H1 (cell line): ENCODE data around the gene ZNF592. TPM values are rescaled to one million over a fixed set of nuclear protein-coding genes. Genes with fewer than 3 reads are reported as not detected.

Experiments used
- CTCF ChIA-PET: fragments of 300-600 bp; sonication (Branson Sonifier 250); formaldehyde crosslinking; loops from one replicate; lab custom pipeline; 2021; ENCODE audit not compliant: partially characterized antibody; lab: Charles Lee
- POLR2A ChIA-PET: fragments of 300-600 bp; sonication (Branson Sonifier 250); formaldehyde crosslinking; loops from one replicate; lab custom pipeline; 2021; ENCODE audit warnings: inconsistent platforms; ENCODE audit not compliant: partially characterized antibody; lab: Charles Lee
- DNase-seq, 2 experiments: peaks; one replicate each; pipeline versions ENCODE4 v3.0.0 to v3.0.0-alpha.2; 2010 to 2022; ENCODE audit warnings: low spot score in 2 of 2, low read depth in 1 of 2, mixed read lengths in 1 of 2
- FAIRE-seq: peaks from 2 replicates; lab custom pipeline; 2011; peaks lifted over from hg19 to GRCh38; lab: Jason Lieb, UNC
- H2AFZ ChIP-seq: 2 replicates; pipeline ENCODE4 v1.8.1; 2012; ENCODE audit warnings: low read length, inconsistent platforms
- H2AK5ac ChIP-seq: 2 replicates; pipeline ENCODE4 v1.6.1; 2013; ENCODE audit warnings: low read depth, low read length
- H2BK120ac ChIP-seq: replicated peaks from 2 replicates; pipeline ENCODE3; 2013; ENCODE audit warnings: low read depth, low read length, inconsistent platforms
- H2BK12ac ChIP-seq: 2 replicates; pipeline ENCODE4 v1.6.1; 2013; ENCODE audit warnings: low read depth, low read length
- H2BK15ac ChIP-seq: 2 replicates; pipeline ENCODE4 v1.6.1; 2013; ENCODE audit warnings: low read length
- H2BK20ac ChIP-seq: 2 replicates; pipeline ENCODE4 v1.6.1; 2013; ENCODE audit warnings: low read length
- H2BK5ac ChIP-seq: 2 replicates; pipeline ENCODE4 v1.6.1; 2013; ENCODE audit warnings: low read depth, low read length
- H3K14ac ChIP-seq: 2 replicates; pipeline ENCODE4 v1.6.1; 2013; ENCODE audit warnings: inconsistent platforms; ENCODE audit not compliant: insufficient read length
- H3K18ac ChIP-seq: 2 replicates; pipeline ENCODE4 v1.6.1; 2013; ENCODE audit warnings: low read length; ENCODE audit errors: extremely low read depth
- H3K23ac ChIP-seq: 2 replicates; pipeline ENCODE4 v1.6.1; 2013; ENCODE audit warnings: inconsistent platforms; ENCODE audit not compliant: insufficient read length
- H3K23me2 ChIP-seq: 2 replicates; pipeline ENCODE4 v1.6.1; 2013; ENCODE audit warnings: low read depth, low read length
- H3K27ac ChIP-seq: 2 replicates; pipeline ENCODE4 v1.6.1; 2011; ENCODE audit warnings: low read depth, low read length, inconsistent platforms
- H3K27me3 ChIP-seq, 4 experiments: replicated peaks in 1 of 4; 1 replicate in 1 of 4; 2 replicates in 3 of 4; pipeline versions ENCODE4 v1.6.1 to v1.8.1; 2011 to 2013; ENCODE audit warnings: low read length in 3 of 4, mild to moderate bottlenecking in 3 of 4, inconsistent platforms in 2 of 4, mixed read lengths in 2 of 4, moderate library complexity in 1 of 4; ENCODE audit not compliant: control insufficient read depth in 3 of 4, insufficient read depth in 3 of 4; ENCODE audit errors: extremely low read depth in 1 of 4
- H3K36me3 ChIP-seq, 4 experiments: 2 replicates each; pipeline versions ENCODE4 v1.6.1 to v1.8.1; 2011 to 2013; ENCODE audit warnings: mild to moderate bottlenecking in 4 of 4, low read length in 3 of 4, moderate library complexity in 2 of 4, control low read depth in 1 of 4, inconsistent platforms in 1 of 4; ENCODE audit not compliant: insufficient read depth in 4 of 4, control insufficient read depth in 2 of 4
- H3K4ac ChIP-seq: replicated peaks from 2 replicates; pipeline ENCODE3; 2013; ENCODE audit warnings: low read length, low read depth, mixed read lengths, inconsistent platforms; ENCODE audit not compliant: insufficient read length
- H3K4me1 ChIP-seq, 4 experiments: replicated peaks in 1 of 4; 1 replicate in 1 of 4; 2 replicates in 3 of 4; pipeline versions ENCODE4 v1.6.1 to v1.8.1; 2011 to 2013; ENCODE audit warnings: low read length in 3 of 4, inconsistent platforms in 2 of 4, mixed read lengths in 1 of 4; ENCODE audit not compliant: insufficient read depth in 4 of 4, control insufficient read depth in 3 of 4
- H3K4me2 ChIP-seq, 2 experiments: 2 replicates each; pipeline versions ENCODE4 v1.6.1 to v1.8.1; 2011 to 2013; ENCODE audit warnings: low read depth in 2 of 2, low read length in 2 of 2, control low read depth in 1 of 2, inconsistent platforms in 1 of 2, mild to moderate bottlenecking in 1 of 2; ENCODE audit not compliant: insufficient read depth in 1 of 2
- H3K4me3 ChIP-seq, 4 experiments: fragments of 200-600, 300-600 bp in 1 of 4; sonication (generic), shearing (Covaris generic), sonication (Bioruptor Twin) in 1 of 4; 2 replicates each; pipeline versions ENCODE4 v1.5.1 to v1.8.1; 2011 to 2016; ENCODE audit warnings: low read length in 4 of 4, low read depth in 3 of 4, control low read depth in 2 of 4, inconsistent platforms in 2 of 4, mild to moderate bottlenecking in 2 of 4, mixed read lengths in 1 of 4, moderate library complexity in 1 of 4; ENCODE audit not compliant: insufficient read depth in 2 of 4; ENCODE audit errors: extremely low read depth in 1 of 4
- H3K56ac ChIP-seq: replicated peaks from 2 replicates; pipeline ENCODE3; 2013; ENCODE audit warnings: low read depth, mild to moderate bottlenecking, mixed read lengths, low read length, inconsistent platforms; ENCODE audit not compliant: insufficient read length
- H3K79me1 ChIP-seq: 2 replicates; pipeline ENCODE4 v1.6.1; 2013; ENCODE audit warnings: low read depth, low read length, control low read depth
- H3K79me2 ChIP-seq, 2 experiments: 2 replicates each; pipeline versions ENCODE4 v1.6.1 to v1.8.1; 2012 to 2013; ENCODE audit warnings: low read length in 2 of 2, mild to moderate bottlenecking in 2 of 2, inconsistent platforms in 1 of 2; ENCODE audit not compliant: insufficient read depth in 2 of 2, control insufficient read depth in 1 of 2
- H3K9ac ChIP-seq, 4 experiments: replicated peaks in 1 of 4; 1 replicate in 1 of 4; 2 replicates in 3 of 4; pipeline versions ENCODE4 v1.6.1 to v1.8.1; 2011 to 2013; ENCODE audit warnings: low read depth in 3 of 4, low read length in 3 of 4, control low read depth in 2 of 4, mild to moderate bottlenecking in 2 of 4, moderate library complexity in 2 of 4, inconsistent platforms in 1 of 4; ENCODE audit errors: extremely low read depth in 1 of 4
- H3K9me3 ChIP-seq, 2 experiments: 2 replicates each; pipeline versions ENCODE4 v1.6.1 to v1.8.1; 2012 to 2013; ENCODE audit warnings: mild to moderate bottlenecking in 2 of 2, moderate library complexity in 2 of 2, control low read depth in 1 of 2, inconsistent platforms in 1 of 2, low read depth in 1 of 2, low read length in 1 of 2, mixed read lengths in 1 of 2; ENCODE audit not compliant: insufficient read depth in 2 of 2
- H4K20me1 ChIP-seq, 2 experiments: replicated peaks in 1 of 2; 2 replicates each; pipeline versions ENCODE3 to v1.8.1; 2011 to 2013; ENCODE audit warnings: inconsistent platforms in 2 of 2, low read length in 2 of 2, mild to moderate bottlenecking in 1 of 2; ENCODE audit not compliant: insufficient read depth in 2 of 2, control insufficient read depth in 1 of 2
- H4K5ac ChIP-seq: 2 replicates; pipeline ENCODE4 v1.6.1; 2013; ENCODE audit warnings: low read length, low read depth, mixed read lengths, inconsistent platforms; ENCODE audit not compliant: insufficient read length
- H4K8ac ChIP-seq: 2 replicates; pipeline ENCODE4 v1.8.0; 2013; ENCODE audit warnings: mild to moderate bottlenecking, moderate library complexity, low read length, inconsistent platforms; ENCODE audit not compliant: insufficient read depth; ENCODE audit errors: extremely low read depth
- H4K91ac ChIP-seq: replicated peaks from 2 replicates; pipeline ENCODE3; 2013; ENCODE audit warnings: low read length, mixed read lengths, inconsistent platforms; ENCODE audit not compliant: insufficient read length
- CBX5 ChIP-seq: fragments of 300-800, 300-1000 bp; sonication (generic); IDR thresholded peaks from 2 replicates; pipeline ENCODE4 v1.7.1; 2016; ENCODE audit warnings: antibody characterized with exemption, low read length, low read depth
- HDAC2 ChIP-seq, 2 experiments: fragments of 300-600 bp in 1 of 2; sonication (generic) in 1 of 2; IDR thresholded peaks; 2 replicates each; pipeline ENCODE4 v1.6.1; 2011 to 2012; ENCODE audit warnings: low read depth in 2 of 2, low read length in 2 of 2, mild to moderate bottlenecking in 2 of 2, moderate library complexity in 2 of 2, borderline replicate concordance in 1 of 2, inconsistent platforms in 1 of 2
- NRF1 ChIP-seq: IDR thresholded peaks from 2 replicates; pipeline ENCODE4 v1.6.1; 2011; ENCODE audit warnings: mild to moderate bottlenecking, low read depth, low read length, improper control_type of control experiment
- POLR2A ChIP-seq, 2 experiments: IDR thresholded peaks; 1 replicate in 1 of 2; 2 replicates in 1 of 2; pipeline ENCODE4 v1.6.1; 2011; ENCODE audit warnings: low read depth in 2 of 2, low read length in 2 of 2, mild to moderate bottlenecking in 2 of 2; ENCODE audit errors: control extremely low read depth in 1 of 2
- POLR2AphosphoS5 ChIP-seq: IDR thresholded peaks from 2 replicates; pipeline ENCODE4 v1.6.1; 2011; ENCODE audit warnings: low read depth, low read length
- SP4 ChIP-seq: IDR thresholded peaks from 2 replicates; pipeline ENCODE4 v1.6.1; 2012; ENCODE audit warnings: low read length, inconsistent platforms
- TBP ChIP-seq: IDR thresholded peaks from 2 replicates; pipeline ENCODE4 v1.6.1; 2011; ENCODE audit warnings: low read depth, low read length, improper control_type of control experiment
- TCF12 ChIP-seq: IDR thresholded peaks from 2 replicates; pipeline ENCODE4 v1.6.1; 2011; ENCODE audit warnings: low read depth, mild to moderate bottlenecking, low read length
- WGBS, 2 experiments: shearing (Covaris generic) in 1 of 2; methylation state at CpG; one replicate each; pipeline versions ENCODE4 v1.1.6 to v1.1.7; 2013 to 2015; ENCODE audit warnings: low lambda C conversion rate in 2 of 2, mixed read lengths in 2 of 2, inconsistent platforms in 1 of 2, low coverage in 1 of 2, missing lambda C conversion rate in 1 of 2; ENCODE audit not compliant: insufficient replicate concordance in 2 of 2, insufficient coverage in 1 of 2, insufficient read length in 1 of 2; ENCODE audit errors: extremely low coverage in 1 of 2, missing lambda C conversion rate in 1 of 2; 5-methylcytosine and 5-hydroxymethylcytosine counted together
- polyA plus RNA-seq, 7 experiments: library from polyadenylated mRNA; depleted of rRNA in 3 of 7; stranded (reverse) in 5 of 7; unstranded in 2 of 7; fragments of >200 nt in 5 of 7; fragments of 200-250 nt in 2 of 7; gene quantifications; 1 replicate in 5 of 7; 2 replicates in 1 of 7; 4 replicates in 1 of 7; pipeline versions ENCODE4 v1.2.1 to v1.2.3, GENCODE V29; 2011 to 2013; ENCODE audit warnings: missing spikeins in 2 of 7, mixed read lengths in 2 of 7
- total RNA-seq: library from RNA; stranded (reverse); fragmentation: NEBNext Ultra II Directional; extraction: Animal tissue kit (Norgen Biotek cat#: 25700); gene quantifications from 2 replicates; pipeline ENCODE4 v1.2.1, GENCODE V29; 2021
- TF ChIP-seq, protein P1 (sequence below), 3 experiments: IDR thresholded peaks; 1 replicate in 2 of 3; 2 replicates in 1 of 3; pipeline versions ENCODE4 v1.5.1 to v1.6.1; 2011; ENCODE audit warnings: low read length in 3 of 3, mild to moderate bottlenecking in 3 of 3, inconsistent platforms in 2 of 3, low read depth in 1 of 3, moderate library complexity in 1 of 3; ENCODE audit not compliant: insufficient read depth in 1 of 3; ENCODE audit errors: control extremely low read depth in 1 of 3
- TF ChIP-seq, protein P2 (sequence below): IDR thresholded peaks from 2 replicates; pipeline ENCODE4 v1.6.1; 2011; ENCODE audit warnings: low read length, improper control_type of control experiment

Gene ZNF592
- total and polyA plus RNA-seq, 2 of the 8 experiments (the other 6 are each of a cell fraction or from before 2014, with no cell fraction given), result 14.2 to 33.0 TPM

DNA sequence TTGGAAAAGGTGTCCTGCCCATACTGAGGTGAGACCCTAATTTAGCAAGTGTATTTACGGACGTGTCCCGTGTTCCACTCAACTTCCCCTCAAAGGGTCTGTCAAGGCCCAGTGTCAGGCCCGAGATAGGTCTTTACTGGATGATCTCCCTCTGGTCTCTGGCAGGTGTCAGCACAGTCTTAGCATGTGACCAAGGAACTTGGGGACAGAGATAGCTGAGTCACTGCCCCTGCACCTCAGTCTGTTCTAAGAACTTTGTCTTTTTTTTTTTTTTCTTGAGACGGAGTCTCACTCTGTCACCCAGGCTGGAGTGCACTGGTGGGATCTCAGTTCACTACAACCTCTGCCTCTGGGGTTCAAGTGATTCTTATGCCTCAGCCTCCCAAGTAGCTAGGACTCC is 36.7 kb downstream of the ZNF592 start:
- POLR2A ChIA-PET, result no interaction called here
- H2BK120ac ChIP-seq, result no peak overlapping the region
- no peak for TF ChIP-seq CBX5
- no peak for TF ChIP-seq TCF12
- TF ChIP-seq, protein P1, sequence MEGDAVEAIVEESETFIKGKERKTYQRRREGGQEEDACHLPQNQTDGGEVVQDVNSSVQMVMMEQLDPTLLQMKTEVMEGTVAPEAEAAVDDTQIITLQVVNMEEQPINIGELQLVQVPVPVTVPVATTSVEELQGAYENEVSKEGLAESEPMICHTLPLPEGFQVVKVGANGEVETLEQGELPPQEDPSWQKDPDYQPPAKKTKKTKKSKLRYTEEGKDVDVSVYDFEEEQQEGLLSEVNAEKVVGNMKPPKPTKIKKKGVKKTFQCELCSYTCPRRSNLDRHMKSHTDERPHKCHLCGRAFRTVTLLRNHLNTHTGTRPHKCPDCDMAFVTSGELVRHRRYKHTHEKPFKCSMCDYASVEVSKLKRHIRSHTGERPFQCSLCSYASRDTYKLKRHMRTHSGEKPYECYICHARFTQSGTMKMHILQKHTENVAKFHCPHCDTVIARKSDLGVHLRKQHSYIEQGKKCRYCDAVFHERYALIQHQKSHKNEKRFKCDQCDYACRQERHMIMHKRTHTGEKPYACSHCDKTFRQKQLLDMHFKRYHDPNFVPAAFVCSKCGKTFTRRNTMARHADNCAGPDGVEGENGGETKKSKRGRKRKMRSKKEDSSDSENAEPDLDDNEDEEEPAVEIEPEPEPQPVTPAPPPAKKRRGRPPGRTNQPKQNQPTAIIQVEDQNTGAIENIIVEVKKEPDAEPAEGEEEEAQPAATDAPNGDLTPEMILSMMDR (IDR thresholded peaks at IDR 0.05; ENCODE audit: control extremely low read depth in 1 of 3, insufficient read depth in 1 of 3, low read depth in 1 of 3, low read length in 3 of 3), result no peak
- TF ChIP-seq SP4, result no peak
- TF ChIP-seq TBP, result no peak
- TF ChIP-seq POLR2A (IDR thresholded peaks at IDR 0.05; ENCODE audit: control extremely low read depth in 1 of 2, low read depth in 2 of 2, low read length in 2 of 2), result no peak
- no peak for TF ChIP-seq HDAC2 (IDR thresholded peaks at IDR 0.05; ENCODE audit: borderline replicate concordance in 1 of 2, low read depth in 2 of 2, low read length in 2 of 2)
- TF ChIP-seq POLR2AphosphoS5, result no peak
- TF ChIP-seq, protein P2, sequence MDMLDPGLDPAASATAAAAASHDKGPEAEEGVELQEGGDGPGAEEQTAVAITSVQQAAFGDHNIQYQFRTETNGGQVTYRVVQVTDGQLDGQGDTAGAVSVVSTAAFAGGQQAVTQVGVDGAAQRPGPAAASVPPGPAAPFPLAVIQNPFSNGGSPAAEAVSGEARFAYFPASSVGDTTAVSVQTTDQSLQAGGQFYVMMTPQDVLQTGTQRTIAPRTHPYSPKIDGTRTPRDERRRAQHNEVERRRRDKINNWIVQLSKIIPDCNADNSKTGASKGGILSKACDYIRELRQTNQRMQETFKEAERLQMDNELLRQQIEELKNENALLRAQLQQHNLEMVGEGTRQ, result no peak
- TF ChIP-seq NRF1, result no peak

More for the DNA sequence above, 36.7 kb downstream of the ZNF592 start:
- Histone ChIP-seq H3K79me1 (peaks cover 6% of the 10 kb centered on the region), H3K23ac (no peak overlapping the region), H3K4me1 (peaks cover 0 to 8% (median 4%) of the 10 kb centered on the region in 4 experiments; a peak in 4 of 7 replicates), H4K8ac (no peak overlapping the region), H3K4me2 (no peak overlapping the region), H3K9ac (no peak overlapping the region), H2BK20ac (no peak overlapping the region), H2AFZ (no peak overlapping the region), H3K27ac (no peak overlapping the region), H4K5ac (no peak overlapping the region), H4K20me1 (peaks cover 2 to 10% of the 10 kb centered on the region in 2 experiments), H4K91ac (no peak overlapping the region), H3K56ac (no peak overlapping the region), H3K36me3 (peaks cover 6 to 24% (median 11%) of the 10 kb centered on the region in 4 experiments; a peak in 7 of 8 replicates), H3K14ac (no peak overlapping the region), H2BK5ac (no peak overlapping the region), H3K4ac (no peak overlapping the region), H3K18ac (no peak overlapping the region), H2BK12ac (no peak overlapping the region), H3K79me2 (peaks cover 0 to 35% of the 10 kb centered on the region in 2 experiments; a peak in 2 of 4 replicates), H2AK5ac (no peak overlapping the region), H3K9me3 (no peaks in the 10 kb centered on the region), H3K4me3 (no peak overlapping the region), H3K27me3 (no peaks in the 10 kb centered on the region), H2BK15ac (no peak overlapping the region), H3K23me2 (no peaks in the 10 kb centered on the region)
- FAIRE-seq, result no peak
- 77% methylated on average over 5 of the region's 5 CpGs; no CpG with 5 or more reads in 1 of the 2 experiments for WGBS, 2 experiments
- CTCF ChIA-PET, result interaction anchor here (0.6 to 1.7 kb wide), 6 partner anchors 22 to 300 kb away, joined by 3 to 6 read pairs (median 4); no protein-coding TSS in a partner anchor
- DNase-seq, result no peak
